Breast epithelium (tissue), 4 donors: ENCODE data around the gene SLC38A11. TPM values are rescaled to one million over a fixed set of nuclear protein-coding genes. Genes with fewer than 3 reads are reported as not detected.
"Not testable (repeated sequence)": the region's sequence is repeated elsewhere in the genome, so short reads cannot be mapped to it uniquely, and the experiment has no call there.

ENCODE experiments used
- DNase-seq, 2 donors: peaks; one replicate each; pipeline ENCODE4 v3.0.0-alpha.2; 2019; ENCODE audit warnings: low spot score in 2 of 2
- H3K27ac ChIP-seq, 2 donors: fragments of 200-600 bp; sonication (generic) in 1 of 2; one replicate each; pipeline ENCODE4 v1.5.1; 2016 to 2019; ENCODE audit warnings: mild to moderate bottlenecking in 1 of 2
- H3K27me3 ChIP-seq, 2 donors: fragments of 200-600 bp; sonication (generic) in 1 of 2; one replicate each; pipeline versions ENCODE4 v1.5.1 to v1.6.0; 2017 to 2019; ENCODE audit warnings: control low read depth in 1 of 2, mild to moderate bottlenecking in 1 of 2
- H3K36me3 ChIP-seq: fragments of 200-600 bp; one replicate; pipeline ENCODE4 v1.5.1; 2019
- H3K4me1 ChIP-seq, 2 donors: fragments of 200-600 bp; sonication (generic); one replicate each; pipeline ENCODE4 v1.5.1; 2016 to 2019; ENCODE audit warnings: control low read depth in 1 of 2
- H3K4me3 ChIP-seq, 3 donors: fragments of 200-600 bp; sonication (generic); 1 replicate in 2 of 3; 2 replicates in 1 of 3; pipeline ENCODE4 v1.5.1; 2016 to 2019; ENCODE audit warnings: mild to moderate bottlenecking in 3 of 3, moderate library complexity in 2 of 3
- H3K9me3 ChIP-seq, 2 donors: fragments of 200-600 bp; sonication (generic) in 1 of 2; one replicate each; pipeline ENCODE4 v1.5.1; 2016 to 2019; ENCODE audit warnings: control low read depth in 1 of 2
- CTCF ChIP-seq, 3 donors: fragments of 450-650 bp; IDR thresholded peaks; one replicate each; pipeline ENCODE4 v1.5.1; 2016 to 2017; ENCODE audit warnings: antibody characterized with exemption in 3 of 3, mild to moderate bottlenecking in 3 of 3, moderate library complexity in 3 of 3
- POLR2A ChIP-seq: fragments of 450-650 bp; IDR thresholded peaks from one replicate; pipeline ENCODE4 v1.6.1; 2016; ENCODE audit warnings: antibody characterized with exemption, mild to moderate bottlenecking, moderate library complexity
- POLR2AphosphoS5 ChIP-seq, 3 donors: sonication (generic); formaldehyde crosslinking; IDR thresholded peaks; one replicate each; pipeline ENCODE4 v1.6.1; 2017; ENCODE audit warnings: antibody characterized with exemption in 3 of 3
- intact Hi-C: fragments of 100-400 bp; cut with DNase I; formaldehyde crosslinking; loops from one replicate; pipeline ENCODE4 v1.15.1; 2023; ENCODE audit warnings: low total_unique reads
- total RNA-seq, 3 donors: library from RNA; depleted of rRNA; stranded (reverse); fragments of >200 nt; gene quantifications; one replicate each; pipeline ENCODE4 v1.1.0, GENCODE V29; 2016

SLC38A11 gene
- total RNA-seq, 3 donors from 2014 or later: 2.2 to 6.7 TPM; not detected in 1

DNA sequence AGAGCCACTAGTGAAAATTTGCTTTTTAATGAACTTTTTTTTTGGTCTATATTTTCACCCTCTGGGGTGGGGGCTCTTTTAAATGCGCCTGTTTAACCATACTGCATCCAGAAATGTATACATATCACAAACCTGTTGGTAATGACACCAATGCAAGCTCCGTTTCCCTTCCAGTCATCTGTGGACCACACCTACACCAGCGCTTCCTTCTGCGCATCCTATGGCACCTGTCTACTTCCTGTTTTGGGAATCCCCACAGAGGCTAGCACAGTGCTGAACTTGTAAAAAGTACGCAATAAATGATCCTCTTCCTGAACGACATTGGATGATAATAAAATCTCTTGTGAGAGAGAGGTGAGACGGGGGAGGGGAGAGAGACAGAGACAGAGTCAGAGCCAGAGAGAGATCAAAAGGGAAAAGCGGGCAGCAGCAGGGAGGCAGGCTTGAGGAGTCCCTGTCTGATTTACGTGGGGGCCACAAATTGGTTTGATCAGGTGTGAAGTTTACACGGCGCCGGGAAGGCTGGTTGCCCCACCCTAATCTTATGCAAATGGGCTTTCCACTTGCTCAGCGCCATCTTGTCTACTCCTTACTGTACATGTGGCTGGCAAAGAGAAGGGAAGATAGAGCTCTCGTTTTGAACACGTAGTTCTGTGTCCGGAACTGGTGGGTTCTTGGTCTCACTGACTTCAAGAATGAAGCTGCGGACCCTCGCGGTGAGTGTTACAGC, 38.1 kb upstream of the SLC38A11 start:
- Histone ChIP-seq H3K4me3 (no peak overlapping the region), H3K27ac (peak overlapping the region in 1 of 2 donors; percentile 5), H3K9me3 (no peaks in the 10 kb centered on the region), H3K36me3 (no peaks in the 10 kb centered on the region), H3K27me3 (no peaks in the 10 kb centered on the region), H3K4me1 (no peaks in the 10 kb centered on the region)
- intact Hi-C loops: no loop called here
- TF ChIP-seq POLR2A: no peak
- no peak for TF ChIP-seq POLR2AphosphoS5 (IDR thresholded peaks at IDR 0.05)
- no peak for TF ChIP-seq CTCF (IDR thresholded peaks at IDR 0.05)
- DNase-seq: no peak

DNA sequence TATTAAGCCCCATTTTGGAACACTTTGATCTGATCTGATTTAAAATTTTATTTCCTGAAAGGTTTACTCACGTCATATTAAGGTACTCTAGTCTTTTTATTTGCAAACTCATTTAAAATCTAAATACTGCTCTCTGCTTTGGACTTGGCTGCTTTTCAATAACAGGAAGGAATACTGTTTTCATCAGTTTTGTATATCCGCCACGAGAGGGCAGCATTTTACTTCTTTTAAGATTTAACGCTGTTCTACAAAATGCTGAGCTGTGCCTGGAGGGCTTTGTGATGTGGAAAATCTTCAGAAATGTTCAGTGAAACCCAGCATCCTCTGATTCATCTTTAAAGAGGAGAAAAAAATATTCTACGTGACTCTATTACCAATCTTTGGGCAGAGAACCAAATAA, 37.5 kb upstream of the SLC38A11 start:
- DNase-seq: peak in 1 of 2 donors; percentile 74
- H3K9me3 ChIP-seq: no peaks in the 10 kb centered on the region
- TF ChIP-seq POLR2AphosphoS5 (IDR thresholded peaks at IDR 0.05) (no peak), CTCF (IDR thresholded peaks at IDR 0.05) (peak in 2 of 3 donors; percentile 48 to 49)
- intact Hi-C loops: no loop called here
- peak overlapping the region in 1 of 2 donors; percentile 57 for H3K27ac ChIP-seq
- H3K4me3 ChIP-seq: no peak overlapping the region
- H3K27me3 ChIP-seq: no peaks in the 10 kb centered on the region
- H3K36me3 ChIP-seq: no peaks in the 10 kb centered on the region
- no peaks in the 10 kb centered on the region for H3K4me1 ChIP-seq

DNA sequence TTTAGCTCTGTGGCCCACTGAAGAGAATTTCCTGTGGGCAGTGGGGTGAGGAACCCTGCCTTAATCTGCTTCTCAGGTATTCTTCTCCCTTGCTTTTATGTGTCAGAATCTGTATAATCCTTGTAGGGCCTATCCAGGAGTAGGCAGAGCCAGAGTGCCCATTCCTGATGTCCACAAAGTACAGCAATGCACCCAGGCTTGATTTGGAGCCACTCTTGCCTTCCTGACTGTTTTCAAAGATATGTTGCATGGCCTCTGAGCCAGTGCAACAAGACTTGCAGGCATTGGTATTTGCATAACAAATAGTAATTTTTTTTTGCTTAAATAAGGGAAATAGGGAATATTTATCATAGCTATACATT, 36.7 kb upstream of the SLC38A11 start:
- H3K27me3 ChIP-seq, H3K9me3 ChIP-seq, H3K36me3 ChIP-seq, H3K4me1 ChIP-seq, DNase-seq, H3K4me3 ChIP-seq, intact Hi-C loops: not testable (repeated sequence)
- peak overlapping the region; percentile 57 to 62 for H3K27ac ChIP-seq

DNA sequence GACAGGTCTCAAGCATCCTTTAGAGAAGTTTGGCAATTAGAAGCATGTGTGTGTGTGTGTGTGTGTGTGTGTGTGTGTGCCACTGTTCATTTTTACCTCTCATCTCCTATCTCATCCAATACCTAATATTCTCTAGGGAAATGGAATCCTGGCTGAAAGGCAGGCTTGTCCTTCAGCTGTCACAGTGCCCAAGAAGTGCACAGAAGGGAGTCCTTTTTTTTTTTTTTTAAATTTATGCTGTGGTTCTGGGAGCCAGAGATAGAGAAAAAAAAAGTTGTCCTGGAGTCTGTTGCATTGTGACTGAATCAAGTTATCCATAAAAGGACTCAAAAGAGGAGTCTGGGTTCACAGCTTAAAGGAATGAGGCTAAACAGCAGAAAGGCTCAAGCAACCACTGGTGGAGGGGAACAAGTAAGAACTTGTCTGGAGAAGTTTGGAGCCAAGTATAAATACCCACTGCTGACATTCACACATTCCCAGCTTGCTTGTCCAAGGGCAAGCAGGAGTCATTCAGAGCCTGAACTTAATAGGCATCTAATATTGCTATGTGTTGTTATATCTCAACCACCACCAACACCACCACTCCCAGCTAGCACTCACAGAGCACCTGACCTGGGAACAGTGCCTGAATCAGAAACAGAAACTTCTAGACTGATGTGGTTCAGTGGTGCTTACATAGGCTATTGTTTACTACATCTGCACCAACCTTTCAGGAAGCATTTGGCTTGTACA, 36.2 kb upstream of the SLC38A11 start:
- H3K27ac ChIP-seq: peak overlapping the region; percentile 62 to 63
- H3K27me3 ChIP-seq, H3K36me3 ChIP-seq, H3K4me1 ChIP-seq, intact Hi-C loops, H3K9me3 ChIP-seq, H3K4me3 ChIP-seq: not testable (repeated sequence)
- peak in 1 of 2 donors; percentile 61 for DNase-seq

GRCh38 chr2:164990953-164991352, 35.6 kb upstream of the SLC38A11 start:
- H3K4me3 ChIP-seq, H3K9me3 ChIP-seq, H3K4me1 ChIP-seq, intact Hi-C loops, H3K36me3 ChIP-seq, DNase-seq, H3K27me3 ChIP-seq: not testable (repeated sequence)
- H3K27ac ChIP-seq: peak overlapping the region; percentile 21 to 63

- H3K9me3 ChIP-seq, H3K36me3 ChIP-seq, intact Hi-C loops, DNase-seq, H3K27ac ChIP-seq, H3K4me3 ChIP-seq, H3K4me1 ChIP-seq, H3K27me3 ChIP-seq: not testable (repeated sequence)
These were observed 33.5 kb upstream of the SLC38A11 start for GRCh38 chr2:164988805-164989204.

DNA sequence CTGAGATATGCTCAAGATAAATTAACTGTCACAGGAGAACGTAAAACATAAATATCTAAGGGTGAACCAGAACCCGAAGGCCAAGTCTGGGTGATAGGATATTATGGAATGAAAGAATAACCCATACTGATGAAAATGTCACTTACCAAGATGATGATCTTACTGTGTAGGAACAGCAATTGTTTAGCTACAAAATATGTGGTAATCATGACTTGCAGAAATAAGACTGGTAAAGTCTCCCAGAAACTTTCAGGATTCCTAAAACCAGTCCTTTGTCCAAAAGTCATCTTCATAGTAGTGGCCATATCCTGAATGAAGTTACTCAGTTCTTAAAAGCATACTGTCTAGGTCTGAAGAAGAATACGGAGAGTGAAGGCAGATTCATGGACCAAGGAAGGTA, 30.7 kb upstream of the SLC38A11 start:
- H3K9me3 ChIP-seq, intact Hi-C loops, H3K4me3 ChIP-seq, H3K4me1 ChIP-seq, DNase-seq, H3K27me3 ChIP-seq, H3K36me3 ChIP-seq, H3K27ac ChIP-seq: not testable (repeated sequence)
